Caco-2 (cell line): ENCODE results near the gene SLC28A3. TPM values are rescaled to one million over a fixed set of nuclear protein-coding genes. Genes with fewer than 3 reads are reported as not detected.

Source experiments
- BruUV-seq: library from RNA; stranded (reverse); fragments of 400-500 nt; replicated peaks from 2 replicates; lab custom pipeline; 2021; lab: Mats Ljungman, UMichigan
- CTCF ChIA-PET: fragments of 300-600 bp; sonication (Branson Sonifier 250); formaldehyde crosslinking; loops from one replicate; lab custom pipeline; 2022; ENCODE audit warnings: antibody characterized with exemption; lab: Charles Lee
- POLR2A ChIA-PET: fragments of 300-600 bp; sonication (Branson Sonifier 250); formaldehyde crosslinking; loops from one replicate; lab custom pipeline; 2022; ENCODE audit warnings: antibody characterized with exemption; lab: Charles Lee
- DNase-seq, 2 experiments: peaks; one replicate each; pipeline versions ENCODE4 v3.0.0 to v3.0.0-alpha.2; 2020 to 2022
- H3K27me3 ChIP-seq: replicated peaks from 2 replicates; pipeline ENCODE4 v1.6.0; 2011; ENCODE audit warnings: low read length; ENCODE audit not compliant: control insufficient read depth, insufficient read depth
- H3K36me3 ChIP-seq: 2 replicates; pipeline ENCODE4 v1.5.1; 2011; ENCODE audit warnings: low read length; ENCODE audit not compliant: control insufficient read depth, insufficient read depth
- H3K4me1 ChIP-seq: fragments of 250-450 bp; sonication (Bioruptor Pico); 2 replicates; pipeline ENCODE4 v1.5.1; 2020; ENCODE audit warnings: mild to moderate bottlenecking
- H3K4me3 ChIP-seq: 2 replicates; pipeline ENCODE4 v1.5.1; 2011; ENCODE audit warnings: low read depth, mild to moderate bottlenecking, control low read depth, low read length
- H3K9me3 ChIP-seq: fragments of 250-450 bp; sonication (Bioruptor Pico); 2 replicates; pipeline ENCODE4 v1.5.1; 2020; ENCODE audit warnings: mild to moderate bottlenecking, moderate library complexity
- H3K27ac Mint-ChIP-seq: one replicate; pipeline ENCODE4 v1.8.0; 2022; ENCODE audit warnings: mixed read lengths; ENCODE audit not compliant: unreplicated experiment
- H3K27me3 Mint-ChIP-seq: one replicate; pipeline ENCODE4 v1.8.0; 2022; ENCODE audit warnings: mixed read lengths; ENCODE audit not compliant: insufficient read depth, unreplicated experiment
- H3K36me3 Mint-ChIP-seq: one replicate; pipeline ENCODE4 v1.8.0; 2022; ENCODE audit warnings: mild to moderate bottlenecking, mixed read lengths; ENCODE audit not compliant: insufficient read depth, unreplicated experiment
- H3K4me1 Mint-ChIP-seq: one replicate; pipeline ENCODE4 v1.8.0; 2022; ENCODE audit warnings: low read depth, mixed read lengths; ENCODE audit not compliant: unreplicated experiment
- H3K4me3 Mint-ChIP-seq: one replicate; pipeline ENCODE4 v1.8.0; 2022; ENCODE audit warnings: mild to moderate bottlenecking, moderate library complexity, mixed read lengths; ENCODE audit not compliant: unreplicated experiment
- H3K9me3 Mint-ChIP-seq: one replicate; pipeline ENCODE4 v1.8.0; 2022; ENCODE audit warnings: mixed read lengths; ENCODE audit not compliant: unreplicated experiment
- CTCF ChIP-seq, 2 experiments: fragments of 200-600 bp in 1 of 2; IDR thresholded peaks; 1 replicate in 1 of 2; 2 replicates in 1 of 2; pipeline versions ENCODE4 v1.5.1 to v1.8.0; 2011 to 2022; ENCODE audit warnings: antibody characterized with exemption in 1 of 2, control low read depth in 1 of 2, inconsistent platforms in 1 of 2, low read depth in 1 of 2, low read length in 1 of 2, mild to moderate bottlenecking in 1 of 2, moderate library complexity in 1 of 2; ENCODE audit not compliant: insufficient read depth in 1 of 2, severe bottlenecking in 1 of 2, unreplicated experiment in 1 of 2
- intact Hi-C: fragments of 100-400 bp; cut with micrococcal nuclease; formaldehyde crosslinking; loops from one replicate; pipeline ENCODE4 v1.10.0; 2022; ENCODE audit not compliant: unreplicated experiment
- total RNA-seq: library from RNA; stranded (reverse); gene quantifications from 2 replicates; pipeline ENCODE4 v1.2.3, GENCODE V29; 2022

The SLC28A3 gene
- total RNA-seq, 1 experiment from 2014 or later: 2.6 TPM

GRCh38 chr9:84310883-84311282 lies 29.7 kb downstream of the SLC28A3 start:
- H3K4me3 ChIP-seq: no peak overlapping the region
- Mint-ChIP-seq H3K9me3 (no peaks in the 10 kb centered on the region), H3K27ac (no peak overlapping the region), H3K27me3 (no peaks in the 10 kb centered on the region), H3K4me1 (no peaks in the 10 kb centered on the region), H3K4me3 (no peak overlapping the region), H3K36me3 (no peaks in the 10 kb centered on the region)
- no peaks in the 10 kb centered on the region for H3K9me3 ChIP-seq
- DNase-seq: no peak
- no TSS peak for BruUV-seq
- no peaks in the 10 kb centered on the region for H3K4me1 ChIP-seq
- POLR2A ChIA-PET: no interaction called here
- no peak for TF ChIP-seq CTCF (IDR thresholded peaks at IDR 0.05; ENCODE audit: insufficient read depth in 1 of 2, low read depth in 1 of 2, low read length in 1 of 2, severe bottlenecking in 1 of 2, unreplicated experiment in 1 of 2)
- intact Hi-C loops: no loop called here
- CTCF ChIA-PET: interaction anchor here (0.6 kb wide), 1 partner anchor 67 kb away, joined by 4 read pairs; no protein-coding TSS in a partner anchor
- H3K36me3 ChIP-seq: no peaks in the 10 kb centered on the region
- no peaks in the 10 kb centered on the region for H3K27me3 ChIP-seq

DNA sequence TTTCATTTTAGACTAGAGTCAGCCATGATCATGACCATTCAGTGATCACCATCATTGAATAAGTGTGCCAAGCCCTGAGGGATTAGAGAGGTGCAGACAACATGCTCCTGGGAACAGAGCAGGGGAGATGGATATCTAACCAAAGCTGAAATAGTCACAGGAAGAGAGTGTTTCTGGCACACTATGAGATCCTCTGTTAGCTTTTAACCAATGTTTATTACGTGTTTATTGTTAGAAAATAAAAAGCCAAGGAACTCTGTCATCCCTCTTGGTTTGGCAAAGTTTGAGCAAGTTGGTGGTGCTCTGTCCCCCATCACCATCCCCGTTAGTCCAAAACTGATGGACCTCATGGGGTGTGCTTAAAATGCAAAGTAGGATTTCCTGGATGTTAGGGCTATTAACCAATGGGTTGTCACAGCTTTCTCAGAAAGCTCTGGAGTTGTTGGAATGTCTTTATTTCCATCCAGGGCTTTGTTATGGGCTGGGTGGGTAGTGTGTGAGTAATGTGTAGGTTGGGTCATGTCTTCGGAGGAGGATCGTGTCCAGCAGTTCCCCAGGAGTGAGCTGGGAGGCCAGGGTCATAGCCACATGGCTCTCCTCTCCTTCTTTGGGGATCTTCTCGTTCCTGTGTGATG lies 34.9 kb downstream of the SLC28A3 start:
- no peak for TF ChIP-seq CTCF (IDR thresholded peaks at IDR 0.05; ENCODE audit: insufficient read depth in 1 of 2, low read depth in 1 of 2, low read length in 1 of 2, severe bottlenecking in 1 of 2, unreplicated experiment in 1 of 2)
- Histone ChIP-seq H3K4me1 (no peaks in the 10 kb centered on the region), H3K36me3 (no peaks in the 10 kb centered on the region), H3K27me3 (no peaks in the 10 kb centered on the region), H3K9me3 (no peaks in the 10 kb centered on the region), H3K4me3 (no peak overlapping the region)
- Mint-ChIP-seq H3K27me3 (no peaks in the 10 kb centered on the region), H3K36me3 (no peaks in the 10 kb centered on the region), H3K27ac (no peak overlapping the region), H3K9me3 (no peaks in the 10 kb centered on the region), H3K4me3 (no peak overlapping the region), H3K4me1 (no peaks in the 10 kb centered on the region)
- CTCF ChIA-PET: no interaction called here
- BruUV-seq: no TSS peak
- no peak for DNase-seq
- intact Hi-C loops: no loop called here
- POLR2A ChIA-PET: no interaction called here

DNA sequence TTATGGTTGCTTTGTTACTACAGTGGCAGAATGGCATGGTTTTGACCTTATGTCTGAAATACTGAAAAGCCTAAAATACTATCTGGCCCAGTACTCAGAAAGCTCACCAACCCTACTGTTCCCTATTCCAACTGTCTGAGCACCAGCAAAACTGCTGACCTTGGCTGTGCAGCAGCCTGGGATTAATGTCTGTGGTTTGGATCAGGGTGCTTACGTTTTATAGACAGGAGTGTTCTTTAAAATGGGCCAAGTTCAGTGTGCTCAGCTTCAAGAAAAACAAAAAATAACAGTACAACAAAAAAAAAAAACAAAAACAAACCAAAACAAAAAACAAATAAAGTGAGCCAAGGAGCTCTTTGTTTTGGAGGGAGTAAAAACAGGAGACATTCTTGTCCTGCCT lies 36.4 kb downstream of the SLC28A3 start:
- Mint-ChIP-seq H3K27ac (no peak overlapping the region), H3K27me3 (no peaks in the 10 kb centered on the region), H3K4me3 (no peak overlapping the region), H3K4me1 (no peaks in the 10 kb centered on the region), H3K9me3 (no peaks in the 10 kb centered on the region), H3K36me3 (no peaks in the 10 kb centered on the region)
- Histone ChIP-seq H3K4me3 (no peak overlapping the region), H3K9me3 (no peaks in the 10 kb centered on the region), H3K27me3 (no peaks in the 10 kb centered on the region), H3K4me1 (no peaks in the 10 kb centered on the region), H3K36me3 (no peaks in the 10 kb centered on the region)
- POLR2A ChIA-PET: no interaction called here
- no peak for DNase-seq
- intact Hi-C loops: no loop called here
- no TSS peak for BruUV-seq
- CTCF ChIA-PET: no interaction called here
- TF ChIP-seq CTCF (IDR thresholded peaks at IDR 0.05; ENCODE audit: insufficient read depth in 1 of 2, low read depth in 1 of 2, low read length in 1 of 2, severe bottlenecking in 1 of 2, unreplicated experiment in 1 of 2): no peak
